GM12801 (cell line): ENCODE results near the gene UBA1.

Source experiments
- TF ChIP-seq, protein P1 (sequence below): IDR thresholded peaks from one replicate; pipeline ENCODE4 v1.5.1; 2011; ENCODE audit warnings: control low read depth; ENCODE audit not compliant: insufficient read length; ENCODE audit errors: extremely low read depth

Gene UBA1

DNA sequence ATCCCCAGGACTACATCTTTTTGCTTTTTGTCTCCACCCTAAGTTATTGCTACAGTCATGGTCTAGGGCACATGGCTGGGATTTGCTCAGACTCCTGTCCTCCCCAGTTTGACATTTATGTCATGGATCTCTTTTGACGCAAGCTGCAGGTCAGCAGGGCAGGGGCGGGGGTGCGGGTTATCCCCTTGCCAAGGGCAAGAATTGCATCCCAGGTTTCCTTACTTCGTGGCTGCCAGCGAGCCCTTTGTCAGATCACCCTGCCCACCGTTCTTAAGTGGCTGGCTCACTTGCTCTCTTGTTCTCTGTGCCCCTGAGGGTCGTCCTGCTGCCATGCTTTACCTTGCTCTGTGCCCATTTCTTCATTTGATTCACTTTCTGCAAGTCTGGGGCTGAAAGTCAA is 21.1 kb upstream of the UBA1 start:
- TF ChIP-seq, protein P1, sequence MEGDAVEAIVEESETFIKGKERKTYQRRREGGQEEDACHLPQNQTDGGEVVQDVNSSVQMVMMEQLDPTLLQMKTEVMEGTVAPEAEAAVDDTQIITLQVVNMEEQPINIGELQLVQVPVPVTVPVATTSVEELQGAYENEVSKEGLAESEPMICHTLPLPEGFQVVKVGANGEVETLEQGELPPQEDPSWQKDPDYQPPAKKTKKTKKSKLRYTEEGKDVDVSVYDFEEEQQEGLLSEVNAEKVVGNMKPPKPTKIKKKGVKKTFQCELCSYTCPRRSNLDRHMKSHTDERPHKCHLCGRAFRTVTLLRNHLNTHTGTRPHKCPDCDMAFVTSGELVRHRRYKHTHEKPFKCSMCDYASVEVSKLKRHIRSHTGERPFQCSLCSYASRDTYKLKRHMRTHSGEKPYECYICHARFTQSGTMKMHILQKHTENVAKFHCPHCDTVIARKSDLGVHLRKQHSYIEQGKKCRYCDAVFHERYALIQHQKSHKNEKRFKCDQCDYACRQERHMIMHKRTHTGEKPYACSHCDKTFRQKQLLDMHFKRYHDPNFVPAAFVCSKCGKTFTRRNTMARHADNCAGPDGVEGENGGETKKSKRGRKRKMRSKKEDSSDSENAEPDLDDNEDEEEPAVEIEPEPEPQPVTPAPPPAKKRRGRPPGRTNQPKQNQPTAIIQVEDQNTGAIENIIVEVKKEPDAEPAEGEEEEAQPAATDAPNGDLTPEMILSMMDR = no peak

DNA sequence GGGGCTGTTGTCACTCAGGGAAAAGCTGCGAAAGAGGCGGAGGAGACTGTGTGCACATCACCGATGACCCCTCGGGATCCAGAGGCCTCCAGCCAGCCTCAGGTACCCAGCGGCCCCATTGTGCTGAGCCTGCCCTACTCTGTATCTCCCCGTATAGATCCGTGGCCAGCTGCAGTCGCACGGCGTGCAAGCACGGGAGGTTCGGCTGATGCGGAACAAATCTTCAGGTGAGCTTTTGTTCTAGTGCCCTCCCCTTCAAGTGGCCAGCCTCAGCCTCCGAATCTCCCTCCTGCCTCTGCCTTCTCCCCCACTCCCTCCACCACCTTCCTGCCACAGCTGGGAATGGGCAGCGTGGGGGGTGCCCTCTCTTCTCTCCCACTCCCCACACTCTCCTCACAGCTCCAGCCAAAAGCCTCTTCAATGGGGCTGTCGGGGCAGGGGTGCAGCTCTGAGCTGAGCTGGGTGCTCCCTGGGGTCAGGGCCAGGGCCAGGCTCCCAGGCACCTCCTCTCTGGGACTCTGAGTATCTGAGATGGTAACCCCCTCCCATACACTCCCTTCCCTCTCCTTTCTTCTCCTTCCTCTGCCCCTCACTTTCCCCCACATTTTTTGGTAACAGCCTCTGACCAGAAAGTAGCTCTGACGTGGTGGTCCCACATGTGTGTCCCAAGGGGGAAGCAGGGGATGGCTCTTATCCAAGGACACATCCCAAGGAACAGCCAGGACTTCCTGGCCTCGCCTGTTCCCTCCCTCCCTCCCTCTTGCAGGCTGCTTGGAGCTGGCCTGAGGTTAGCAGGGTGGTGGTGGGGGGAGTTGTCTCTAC is 20.4 kb upstream of the UBA1 start:
- TF ChIP-seq, protein P1 = no peak

DNA sequence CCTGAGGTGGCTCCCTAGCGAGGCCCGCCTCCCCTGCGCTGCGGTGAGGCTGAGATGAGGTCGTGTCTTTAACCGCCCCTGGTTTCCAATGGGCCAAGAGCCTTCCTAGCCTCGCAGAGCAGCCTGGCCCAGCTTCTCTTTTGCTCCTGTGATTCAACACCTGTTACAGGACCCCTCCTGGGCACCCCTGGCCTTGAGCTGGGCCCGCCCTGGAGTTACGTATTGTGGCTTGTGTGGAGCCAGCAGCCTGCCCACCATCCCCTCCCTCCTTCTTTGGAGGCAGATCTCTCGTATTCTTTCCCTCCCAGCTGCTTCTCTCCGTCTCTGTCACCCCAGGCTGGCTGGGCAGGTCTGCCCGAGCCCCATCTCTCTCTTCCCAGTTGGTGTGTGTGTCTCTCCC is 19.3 kb upstream of the UBA1 start:
- TF ChIP-seq, protein P1 = no peak

DNA sequence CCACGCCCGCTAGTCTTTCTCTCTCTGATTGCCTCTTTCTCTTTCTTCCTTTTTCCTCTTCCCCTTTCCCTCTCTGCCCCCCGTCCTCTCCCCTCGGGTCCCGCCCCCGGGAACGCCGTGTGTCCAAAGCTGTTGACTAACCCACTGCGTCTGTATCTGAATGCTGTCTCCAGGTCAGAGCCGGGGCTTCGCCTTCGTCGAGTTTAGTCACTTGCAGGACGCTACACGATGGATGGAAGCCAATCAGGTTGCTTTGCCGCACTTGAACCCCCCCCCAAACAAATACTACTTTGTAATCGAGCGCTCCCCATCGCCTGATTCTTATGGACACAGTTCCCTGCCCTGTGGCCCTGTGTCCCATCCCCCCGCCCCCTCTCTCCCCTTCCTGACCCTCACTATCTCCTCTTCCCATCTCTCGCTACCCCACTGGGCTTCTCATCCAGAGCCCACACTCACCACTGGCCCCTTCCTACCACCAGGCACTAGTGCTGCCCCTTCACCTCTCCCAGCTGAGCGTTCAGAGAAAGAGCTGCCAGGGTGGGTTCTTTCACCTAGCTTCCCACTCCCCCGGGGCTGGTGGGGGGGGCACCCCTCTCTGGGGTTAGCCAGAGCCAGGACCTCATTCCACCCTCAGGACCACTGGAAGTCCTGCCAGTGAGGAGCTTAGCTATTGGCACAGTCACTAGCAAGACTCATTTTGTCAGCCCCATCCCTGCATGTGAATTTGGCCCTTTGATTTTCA is 18.6 kb upstream of the UBA1 start:
- TF ChIP-seq, protein P1 = no peak

DNA sequence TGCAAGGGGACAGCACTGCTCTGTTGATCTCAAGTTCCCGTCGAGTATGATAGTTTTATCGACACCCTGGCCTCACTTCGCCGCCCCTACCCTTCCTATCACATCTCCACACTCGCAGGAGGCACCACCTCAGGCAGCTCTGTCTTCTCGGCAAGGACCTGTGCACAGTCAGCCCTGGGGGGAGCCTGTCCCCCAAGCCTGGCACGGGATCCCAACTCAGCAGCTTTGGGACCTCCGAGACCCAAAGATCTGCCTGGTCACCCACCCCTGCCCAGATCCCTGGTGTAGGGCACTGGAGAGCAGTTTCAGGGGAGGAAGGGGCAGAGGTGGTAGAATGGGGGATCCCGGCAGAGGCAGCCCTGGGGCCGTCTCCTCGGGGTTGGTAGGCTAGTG is 18.0 kb upstream of the UBA1 start:
- TF ChIP-seq, protein P1 = no peak

DNA sequence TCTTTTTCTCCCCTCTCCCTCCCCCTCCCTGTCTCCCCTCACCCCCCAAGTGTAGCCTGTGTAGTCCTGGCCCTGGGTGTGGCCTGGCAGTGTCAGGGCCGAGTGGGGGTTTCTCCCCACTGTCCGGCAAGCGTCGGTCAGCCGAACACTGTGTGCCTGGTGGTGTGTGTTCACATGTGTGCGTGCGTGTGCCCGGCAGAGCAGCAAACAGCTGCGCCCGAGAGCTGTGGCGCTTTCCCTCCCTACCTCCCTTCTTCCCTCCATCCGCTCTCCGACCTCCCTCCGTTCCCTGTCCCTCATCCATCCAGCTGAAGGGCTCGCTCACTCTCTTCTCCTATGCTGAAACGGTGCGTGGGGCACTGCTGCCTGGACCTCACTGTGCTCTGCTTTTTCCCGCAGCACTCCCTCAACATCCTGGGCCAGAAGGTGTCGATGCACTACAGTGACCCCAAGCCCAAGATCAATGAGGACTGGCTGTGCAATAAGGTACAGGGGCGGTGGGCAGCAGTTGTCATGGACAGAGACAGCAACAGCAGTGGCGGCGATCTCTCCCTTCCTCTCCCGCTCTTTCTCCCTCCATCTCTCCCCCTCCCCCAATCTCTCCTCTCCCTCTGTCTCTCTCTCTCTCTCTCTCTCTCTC is 17.4 kb upstream of the UBA1 start:
- TF ChIP-seq, protein P1 = no peak

DNA sequence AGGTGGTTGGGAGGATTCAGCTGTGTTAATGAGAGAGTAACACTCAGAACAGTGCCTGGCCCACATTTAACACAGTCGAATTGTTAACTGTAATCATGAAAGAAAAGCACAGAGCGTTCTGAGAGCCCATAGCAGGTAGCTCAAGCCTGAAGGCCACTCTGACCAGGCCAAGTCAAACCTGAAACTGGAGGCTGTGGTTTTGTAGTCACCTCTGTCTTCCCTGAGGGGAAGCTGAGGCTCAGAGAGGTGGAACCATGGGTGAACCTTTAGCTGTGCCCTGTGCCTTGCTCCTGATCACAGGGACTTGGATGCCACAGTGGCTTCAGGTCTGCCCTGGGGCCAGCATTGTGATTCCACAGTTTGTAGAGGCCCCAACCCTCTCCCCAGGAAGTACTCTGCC is 16.6 kb upstream of the UBA1 start:
- TF ChIP-seq, protein P1 = no peak
